Cardiac fibroblast (primary cell): ENCODE results near the gene PSMG4.
A peak's percentile ranks its signal among the peaks of the same experiment; 100 is the strongest.

Experiments used
- DNase-seq, 2 donors: peaks; one replicate each; pipeline versions ENCODE4 v3.0.0 to v3.0.0-alpha.2; 2010; ENCODE audit warnings: low read depth in 2 of 2
- H3K4me3 ChIP-seq, 2 donors: replicated peaks in 1 of 2; 1 replicate in 1 of 2; 2 replicates in 1 of 2; pipeline ENCODE4 v1.5.1; 2011; ENCODE audit warnings: low read depth in 2 of 2, low read length in 2 of 2, mild to moderate bottlenecking in 2 of 2, moderate library complexity in 1 of 2
- CTCF ChIP-seq: IDR thresholded peaks from one replicate; pipeline ENCODE4 v1.5.1; 2011; ENCODE audit warnings: low read depth, mild to moderate bottlenecking, low read length, inconsistent platforms

Gene PSMG4

GRCh38 chr6:3251462-3252314 is 7.1 kb upstream of the PSMG4 start:
- TF ChIP-seq CTCF: peak; percentile 99
- DNase-seq: peak; percentile 82 to 86
- H3K4me3 ChIP-seq: no peak overlapping the region

- no peak for DNase-seq
- TF ChIP-seq CTCF: no peak
- no peak overlapping the region for H3K4me3 ChIP-seq
Observed at GRCh38 chr6:3252369-3252768, 6.4 kb upstream of the PSMG4 start.

- DNase-seq: no peak
- no peak for TF ChIP-seq CTCF
- H3K4me3 ChIP-seq: no peak overlapping the region
Observed at GRCh38 chr6:3252861-3253596, 5.7 kb upstream of the PSMG4 start.

- no peak overlapping the region for H3K4me3 ChIP-seq
- TF ChIP-seq CTCF: no peak
- no peak for DNase-seq
Observed at GRCh38 chr6:3253597-3253961, 5.2 kb upstream of the PSMG4 start.

GRCh38 chr6:3258201-3258600 is 546 bp upstream of the PSMG4 start:
- TF ChIP-seq CTCF: no peak
- H3K4me3 ChIP-seq: peak overlapping the region; percentile 42 to 98
- DNase-seq: no peak

GRCh38 chr6:3259491-3259958 is 778 bp downstream of the PSMG4 start:
- DNase-seq: peak; percentile 36 to 53

More at GRCh38 chr6:3259491-3259958, 778 bp downstream of the PSMG4 start:
- H3K4me3 ChIP-seq: peak overlapping the region; percentile 84 to 98
- TF ChIP-seq CTCF: no peak
